HCT116 (cell line): Measurements from ENCODE around the gene RASSF7. TPM values are rescaled to one million over a fixed set of nuclear protein-coding genes. Genes with fewer than 3 reads are reported as not detected.

Experiments
- ATAC-seq: fragments of 200-7000 bp; cut with Tn5 transposase; 2 replicates; pipeline ENCODE4 v1.9.1; 2020; ENCODE audit warnings: mild to moderate bottlenecking, moderate library complexity
- BruUV-seq: library from RNA; stranded (reverse); fragments of 400-500 nt; replicated peaks from 2 replicates; lab custom pipeline; 2021; lab: Mats Ljungman, UMichigan
- CTCF ChIA-PET: fragments of 300-600 bp; sonication (Branson Sonifier 250); formaldehyde crosslinking; loops from one replicate; lab custom pipeline; 2021; ENCODE audit warnings: antibody characterized with exemption; lab: Charles Lee
- POLR2A ChIA-PET: fragments of 300-600, 350-600 bp; sonication (Branson Sonifier 250); formaldehyde crosslinking; loops from one replicate; lab custom pipeline; 2021; ENCODE audit warnings: antibody characterized with exemption; lab: Charles Lee
- RAD21 ChIA-PET, 2 experiments: fragments of 300-600 bp; sonication (Branson Sonifier 250); formaldehyde crosslinking; loops; one replicate each; lab custom pipeline; 2023; ENCODE audit warnings: low total read pairs in 2 of 2; ENCODE audit not compliant: uncharacterized antibody in 2 of 2, unreplicated experiment in 2 of 2, low non-redundant PET in 1 of 2; lab: Charles Lee
- DNase-seq: peaks from one replicate; pipeline ENCODE4 v3.0.0-alpha.2; 2010; ENCODE audit warnings: low read depth, low spot score
- H2AFZ ChIP-seq: fragments of 200-600 bp; shearing (Covaris generic), sonication (generic); 2 replicates; pipeline ENCODE4 v1.6.1; 2017; ENCODE audit warnings: low read depth, mixed run types, mixed read lengths, antibody characterized with exemption, low read length; ENCODE audit not compliant: poor library complexity, severe bottlenecking
- H3K27ac ChIP-seq: 2 replicates; pipeline ENCODE4 v1.5.1; 2012; ENCODE audit warnings: low read depth, low read length
- H3K27me3 ChIP-seq: fragments of 200-600 bp; sonication (generic); 2 replicates; pipeline ENCODE4 v1.6.1; 2016; ENCODE audit warnings: mixed run types, low read length, mixed read lengths; ENCODE audit not compliant: insufficient read depth
- H3K36me3 ChIP-seq, 2 experiments: fragments of 200-500 bp in 1 of 2; fragments of 200-600 bp in 1 of 2; sonication (Bioruptor generic) in 1 of 2; sonication (generic) in 1 of 2; 2 replicates each; pipeline versions ENCODE4 v1.5.1 to v1.6.1; 2014 to 2016; ENCODE audit warnings: low read length in 2 of 2, inconsistent platforms in 1 of 2, mixed read lengths in 1 of 2, mixed run types in 1 of 2; ENCODE audit not compliant: insufficient read depth in 2 of 2, control insufficient read depth in 1 of 2
- H3K4me1 ChIP-seq, 2 experiments: fragments of 200-600 bp in 1 of 2; sonication (generic) in 1 of 2; 2 replicates each; pipeline versions ENCODE4 v1.5.1 to v1.6.1; 2012 to 2017; ENCODE audit warnings: low read length in 2 of 2, inconsistent platforms in 1 of 2, mild to moderate bottlenecking in 1 of 2, mixed read lengths in 1 of 2, mixed run types in 1 of 2, moderate library complexity in 1 of 2; ENCODE audit not compliant: insufficient read depth in 2 of 2, control insufficient read depth in 1 of 2
- H3K4me2 ChIP-seq: fragments of 200-600 bp; sonication (generic); 2 replicates; pipeline ENCODE4 v1.6.1; 2017; ENCODE audit warnings: mixed run types, low read length, mixed read lengths
- H3K4me3 ChIP-seq, 2 experiments: fragments of 200-600 bp in 1 of 2; sonication (generic) in 1 of 2; replicated peaks in 1 of 2; 2 replicates each; pipeline ENCODE4 v1.5.1; 2011 to 2016; ENCODE audit warnings: low read length in 2 of 2, control low read depth in 1 of 2, low read depth in 1 of 2, mild to moderate bottlenecking in 1 of 2, mixed read lengths in 1 of 2, mixed run types in 1 of 2
- H3K79me2 ChIP-seq: fragments of 200-600 bp; sonication (generic); 2 replicates; pipeline ENCODE4 v1.6.1; 2017; ENCODE audit warnings: mild to moderate bottlenecking, mixed run types, low read length, moderate library complexity, mixed read lengths; ENCODE audit not compliant: insufficient read depth
- H3K9ac ChIP-seq: fragments of 200-600 bp; sonication (generic); 2 replicates; pipeline ENCODE4 v1.6.1; 2016; ENCODE audit warnings: low read length, mixed read lengths
- H3K9me2 ChIP-seq: fragments of 200-600 bp; sonication (generic), shearing (Covaris generic); 2 replicates; pipeline ENCODE4 v1.6.1; 2017; ENCODE audit warnings: mixed run types, mild to moderate bottlenecking, moderate library complexity; ENCODE audit not compliant: insufficient read depth
- H3K9me3 ChIP-seq, 2 experiments: fragments of 200-500 bp in 1 of 2; fragments of 200-600 bp in 1 of 2; sonication (Bioruptor generic) in 1 of 2; sonication (generic) in 1 of 2; 2 replicates each; pipeline ENCODE4 v1.6.1; 2014 to 2017; ENCODE audit warnings: low read length in 2 of 2, mixed read lengths in 2 of 2, inconsistent platforms in 1 of 2, low read depth in 1 of 2, mild to moderate bottlenecking in 1 of 2, mixed run types in 1 of 2, moderate library complexity in 1 of 2; ENCODE audit not compliant: control insufficient read depth in 1 of 2, insufficient read depth in 1 of 2
- H4K20me1 ChIP-seq: fragments of 200-600 bp; sonication (generic), shearing (Covaris generic); 2 replicates; pipeline ENCODE4 v1.6.1; 2017; ENCODE audit warnings: mixed run types, mild to moderate bottlenecking, moderate library complexity; ENCODE audit not compliant: insufficient read depth
- CBX3 ChIP-seq: IDR thresholded peaks from 2 replicates; pipeline ENCODE4 v1.6.1; 2012; ENCODE audit warnings: low read depth
- CEBPB ChIP-seq: IDR thresholded peaks from 2 replicates; pipeline ENCODE4 v1.6.1; 2012; ENCODE audit warnings: low read depth
- CTCF ChIP-seq, 3 experiments: fragments of 200-600 bp in 1 of 3; sonication (generic) in 1 of 3; IDR thresholded peaks in 2 of 3; conservative IDR thresholded peaks in 1 of 3; 2 replicates each; pipeline ENCODE4 v1.5.1; 2012 to 2017; ENCODE audit warnings: low read depth in 2 of 3, low read length in 2 of 3, antibody characterized with exemption in 1 of 3, borderline replicate concordance in 1 of 3, control low read depth in 1 of 3, mild to moderate bottlenecking in 1 of 3, mixed read lengths in 1 of 3, mixed run types in 1 of 3, moderate library complexity in 1 of 3; ENCODE audit not compliant: insufficient read depth in 1 of 3
- ELF1 ChIP-seq: IDR thresholded peaks from 2 replicates; pipeline ENCODE4 v1.6.1; 2012; ENCODE audit warnings: low read depth, borderline replicate concordance
- EZH2 ChIP-seq: fragments of 200-600 bp; sonication (generic); IDR thresholded peaks from 2 replicates; pipeline ENCODE4 v1.6.1; 2017; ENCODE audit warnings: antibody characterized with exemption, mixed run types
- EZH2phosphoT487 ChIP-seq: fragments of 200-600 bp; IDR thresholded peaks from 2 replicates; pipeline ENCODE4 v1.6.1; 2018; ENCODE audit warnings: antibody characterized with exemption, borderline replicate concordance
- MAX ChIP-seq: IDR thresholded peaks from 2 replicates; pipeline ENCODE4 v1.6.1; 2012
- POLR2A ChIP-seq: IDR thresholded peaks from 2 replicates; pipeline ENCODE4 v1.7.0; 2011; ENCODE audit warnings: borderline replicate concordance; ENCODE audit not compliant: insufficient read depth, insufficient read length; ENCODE audit errors: extremely low read depth
- POLR2AphosphoS5 ChIP-seq: IDR thresholded peaks from 2 replicates; pipeline ENCODE4 v1.6.1; 2011; ENCODE audit warnings: mild to moderate bottlenecking, low read depth, low read length, moderate library complexity
- REST ChIP-seq: IDR thresholded peaks from 2 replicates; pipeline ENCODE4 v1.6.1; 2012; ENCODE audit warnings: low read depth
- SIN3A ChIP-seq: IDR thresholded peaks from 2 replicates; pipeline ENCODE4 v1.6.1; 2012; ENCODE audit warnings: low read depth
- SP1 ChIP-seq: IDR thresholded peaks from 2 replicates; pipeline ENCODE4 v1.6.1; 2012; ENCODE audit warnings: low read depth
- SRF ChIP-seq: IDR thresholded peaks from 2 replicates; pipeline ENCODE4 v1.6.1; 2012; ENCODE audit warnings: low read depth
- TCF7L2 ChIP-seq: IDR thresholded peaks from 2 replicates; pipeline ENCODE4 v1.7.0; 2011; ENCODE audit warnings: borderline replicate concordance, inconsistent platforms; ENCODE audit not compliant: insufficient read depth, insufficient read length; ENCODE audit errors: extremely low read depth
- YY1 ChIP-seq: IDR thresholded peaks from 2 replicates; pipeline ENCODE4 v1.6.1; 2011; ENCODE audit warnings: low read length, low read depth, moderate library complexity, mild to moderate bottlenecking; ENCODE audit not compliant: insufficient replicate concordance; ENCODE audit errors: extremely low read depth
- ZFX ChIP-seq: fragments of 450-650 bp; IDR thresholded peaks from 2 replicates; pipeline ENCODE4 v1.6.1; 2017
- intact Hi-C: fragments of 100-400 bp; cut with micrococcal nuclease; formaldehyde crosslinking; loops from 2 replicates; pipeline ENCODE4 v1.10.0; 2022
- total RNA-seq: library from RNA; stranded (reverse); gene quantifications from one replicate; pipeline ENCODE4 v1.2.1, GENCODE V29; 2021; ENCODE audit not compliant: unreplicated experiment

RASSF7 gene
- total RNA-seq, 1 experiment from 2014 or later: 35.9 TPM

GRCh38 chr11:541433-541885, 19.3 kb upstream of the RASSF7 start:
- Histone ChIP-seq H3K9ac (no peak overlapping the region), H2AFZ (no peak overlapping the region), H3K79me2 (peaks cover 7% of the 10 kb centered on the region; the same call in 1 of the 2 replicates), H3K36me3 (no peaks in the 10 kb centered on the region), H3K4me3 (no peak overlapping the region), H3K4me2 (no peak overlapping the region), H3K9me2 (no peaks in the 10 kb centered on the region), H3K27me3 (no peaks in the 10 kb centered on the region), H3K27ac (no peak overlapping the region), H4K20me1 (no peaks in the 10 kb centered on the region), H3K4me1 (peaks cover 9 to 20% of the 10 kb centered on the region in 2 experiments; a peak in 3 of 4 replicates), H3K9me3 (no peaks in the 10 kb centered on the region)
- DNase-seq: no peak
- no peak for TF ChIP-seq TCF7L2
- no peak for TF ChIP-seq MAX
- POLR2A ChIA-PET: no interaction called here
- CTCF ChIA-PET: no interaction called here
- BruUV-seq: no TSS peak
- intact Hi-C loops: no loop called here
- RAD21 ChIA-PET: no interaction called here
- ATAC-seq: no peak

- H3K4me2 ChIP-seq: no peak overlapping the region
- H3K4me3 ChIP-seq: no peak overlapping the region
- H3K36me3 ChIP-seq: no peaks in the 10 kb centered on the region
- no peak overlapping the region for H3K27ac ChIP-seq
- H3K27me3 ChIP-seq: no peaks in the 10 kb centered on the region
- peaks cover 0 to 10% of the 10 kb centered on the region in 2 experiments; a peak in 2 of 4 replicates for H3K4me1 ChIP-seq
- H3K9ac ChIP-seq: no peak overlapping the region
- ChIA-PET RAD21 (no interaction called here), CTCF (no interaction called here), POLR2A (no interaction called here)
- intact Hi-C loops: no loop called here
- H3K9me3 ChIP-seq: no peaks in the 10 kb centered on the region
- no peaks in the 10 kb centered on the region for H3K9me2 ChIP-seq
- BruUV-seq: no TSS peak
- no peaks in the 10 kb centered on the region for H3K79me2 ChIP-seq
- no peak for DNase-seq
- H2AFZ ChIP-seq: no peak overlapping the region
- ATAC-seq: no peak
- no peaks in the 10 kb centered on the region for H4K20me1 ChIP-seq
- TF ChIP-seq POLR2AphosphoS5 (no peak), SIN3A (no peak), REST (no peak), SRF (no peak), CEBPB (no peak), CTCF (IDR thresholded peaks at IDR 0.05 in 2 of 3, conservative IDR thresholded peaks at IDR 0.05 in 1 of 3; ENCODE audit: borderline replicate concordance in 1 of 3, insufficient read depth in 1 of 3, low read depth in 2 of 3, low read length in 2 of 3) (no peak), POLR2A (no peak), TCF7L2 (no peak), ZFX (no peak), YY1 (no peak), SP1 (no peak), ELF1 (no peak), CBX3 (no peak), MAX (no peak), EZH2phosphoT487 (no peak), EZH2 (no peak)
Observed at GRCh38 chr11:544817-545166, 16.0 kb upstream of the RASSF7 start.
